Daoy (cell line): ENCODE measurements around the gene ADAM23. TPM values are rescaled to one million over a fixed set of nuclear protein-coding genes. Genes with fewer than 3 reads are reported as not detected.

Experiments
- DNase-seq: peaks from one replicate; pipeline ENCODE4 v3.0.0-alpha.2; 2015; ENCODE audit warnings: low read depth
- total RNA-seq: library from RNA; depleted of rRNA; stranded (reverse); fragments of >200 nt; shearing (Covaris generic); gene quantifications from 2 replicates; pipeline ENCODE4 v1.2.3, GENCODE V29; 2014

Gene ADAM23
- total RNA-seq, 1 experiment from 2014 or later = 2.5 TPM

DNA sequence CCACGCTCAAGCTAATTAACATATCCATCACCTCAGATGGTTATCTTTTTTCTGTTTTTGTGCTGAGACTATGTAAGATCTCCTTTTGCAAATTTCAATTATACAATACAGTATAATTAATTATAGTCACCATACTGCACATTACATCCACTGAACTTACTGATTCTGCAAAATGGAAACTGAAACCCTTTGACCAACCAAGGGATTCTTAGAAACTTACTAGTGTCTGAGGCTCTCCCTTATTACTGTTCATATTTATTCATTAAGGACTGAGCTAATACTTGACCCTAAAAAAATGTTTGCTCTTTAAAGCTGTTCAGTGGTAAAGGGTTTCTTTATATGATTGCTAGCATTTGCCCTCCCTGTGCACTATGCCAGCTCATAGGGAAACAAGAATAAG lies 50.7 kb downstream of the ADAM23 start:
- no peak for DNase-seq

DNA sequence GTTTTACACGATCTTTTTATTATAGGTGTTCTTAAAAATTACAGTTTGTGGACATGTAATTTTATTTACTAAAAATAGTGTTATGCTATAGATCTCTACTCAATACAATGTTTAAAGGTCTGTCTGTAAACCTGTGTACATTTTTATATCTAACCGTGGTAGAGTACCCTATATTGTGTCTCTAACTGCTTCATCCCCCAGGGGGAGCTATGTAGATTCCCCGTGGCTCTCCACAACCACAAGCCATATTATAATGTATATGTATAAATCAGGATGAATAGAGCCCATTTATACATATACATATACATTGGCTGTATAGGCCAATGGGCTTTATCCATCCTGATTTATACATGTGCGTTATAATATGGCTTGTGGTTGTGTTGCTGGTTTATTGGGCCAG lies 59.4 kb downstream of the ADAM23 start:
- no peak for DNase-seq

DNA sequence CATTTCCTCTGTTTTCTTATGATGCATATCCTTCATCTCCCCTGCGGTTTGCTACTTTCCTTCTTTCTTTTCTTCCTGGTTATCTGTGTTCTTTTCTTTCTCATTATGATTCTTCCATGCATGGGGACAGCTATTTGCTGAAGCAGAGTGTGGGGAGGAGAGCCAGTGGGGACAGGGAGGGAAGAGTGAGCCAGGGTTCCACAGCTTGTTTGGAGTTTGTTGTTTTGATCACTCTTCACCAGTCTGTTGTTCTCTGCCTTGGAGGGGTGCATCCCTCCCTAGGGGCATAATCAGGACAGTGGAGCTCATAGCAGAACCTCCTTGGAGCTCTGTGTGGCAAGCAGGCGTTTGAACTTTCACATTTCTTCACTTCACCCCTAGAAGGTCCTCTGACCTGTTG lies 68.0 kb downstream of the ADAM23 start:
- DNase-seq = no peak

DNA sequence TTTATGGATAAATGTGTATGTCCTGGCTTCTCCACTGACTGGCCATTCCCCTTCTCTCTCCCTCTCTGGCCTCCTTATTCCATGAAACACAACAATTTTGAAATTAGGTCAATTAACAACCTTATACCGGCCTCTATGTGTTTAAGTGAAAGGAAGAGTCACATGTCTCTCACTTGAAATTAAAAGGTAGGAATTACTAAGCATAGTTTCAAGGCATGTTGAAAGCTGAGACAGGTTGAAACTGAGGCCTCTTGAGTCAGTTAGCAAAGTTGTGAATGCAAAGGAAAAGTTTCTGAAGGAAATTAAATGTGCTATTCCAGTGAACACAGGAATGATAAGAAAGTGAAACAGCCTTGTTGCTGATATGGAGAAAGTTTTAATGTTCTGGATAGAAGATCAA lies 69.7 kb downstream of the ADAM23 start:
- no peak for DNase-seq

DNA sequence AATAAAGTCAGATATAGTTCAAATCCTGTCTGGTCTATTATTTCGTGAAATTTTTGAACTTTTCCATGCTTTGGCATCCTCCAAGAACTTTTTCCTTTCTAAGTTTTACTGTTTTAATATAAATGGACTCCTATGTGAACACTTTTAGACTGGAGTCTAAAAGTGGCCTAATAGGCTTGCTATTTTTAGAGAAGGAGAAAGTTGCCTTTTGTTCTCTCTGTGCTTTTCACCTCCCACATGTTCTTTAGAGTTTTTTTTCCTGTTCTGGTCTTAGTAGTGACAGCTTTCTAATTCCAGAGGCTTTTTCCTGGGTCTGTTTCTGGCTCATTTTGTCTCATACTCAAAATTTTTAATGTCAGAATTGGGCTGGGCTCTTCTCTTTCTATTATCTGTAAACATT lies 72.2 kb downstream of the ADAM23 start:
- no peak for DNase-seq

GRCh38 chr2:206518997-206519396 lies 75.7 kb downstream of the ADAM23 start:
- DNase-seq = no peak

- no peak for DNase-seq
Observed at GRCh38 chr2:206520450-206520849, 77.1 kb downstream of the ADAM23 start.

GRCh38 chr2:206521115-206521514 lies 77.8 kb downstream of the ADAM23 start:
- no peak for DNase-seq

GRCh38 chr2:206521612-206522011 lies 78.3 kb downstream of the ADAM23 start:
- DNase-seq = no peak

DNA sequence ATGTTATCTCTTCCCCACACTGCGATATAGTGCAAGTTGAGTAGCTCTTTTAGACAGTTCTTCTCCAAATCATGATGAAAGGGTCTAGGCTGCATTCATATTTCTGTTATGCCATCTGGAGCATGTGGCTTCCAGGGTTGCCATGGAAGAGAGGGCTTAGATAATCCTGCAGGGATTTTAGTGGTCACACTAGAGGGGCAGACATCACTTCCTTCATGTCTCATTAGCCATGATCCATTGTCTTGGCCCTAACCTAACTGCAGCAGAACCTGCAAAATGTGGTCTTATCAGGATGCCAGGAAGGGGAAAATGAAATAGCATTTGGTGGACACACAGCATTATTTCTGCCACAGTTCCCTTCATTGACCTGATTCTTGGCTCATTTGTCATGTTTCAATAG lies 83.1 kb downstream of the ADAM23 start:
- DNase-seq = no peak

DNA sequence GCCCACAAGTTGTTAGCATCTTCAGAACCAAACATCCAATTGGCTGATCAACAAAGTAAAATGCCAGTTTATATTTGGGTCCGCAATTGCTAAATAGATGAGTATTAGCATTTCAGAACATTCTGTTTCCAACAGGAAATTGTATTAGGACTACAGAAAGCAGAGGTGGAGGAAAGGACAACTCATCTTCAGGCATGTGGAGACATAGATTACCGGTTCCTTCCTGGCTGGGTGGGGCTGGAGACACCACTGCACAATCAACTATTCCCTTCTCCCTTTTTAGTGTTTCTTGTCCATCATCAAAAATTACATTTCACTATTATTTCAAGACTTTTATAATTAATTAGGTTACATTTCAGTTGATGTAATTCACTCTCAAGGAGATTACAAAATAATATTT lies 83.8 kb downstream of the ADAM23 start:
- DNase-seq = no peak

DNA sequence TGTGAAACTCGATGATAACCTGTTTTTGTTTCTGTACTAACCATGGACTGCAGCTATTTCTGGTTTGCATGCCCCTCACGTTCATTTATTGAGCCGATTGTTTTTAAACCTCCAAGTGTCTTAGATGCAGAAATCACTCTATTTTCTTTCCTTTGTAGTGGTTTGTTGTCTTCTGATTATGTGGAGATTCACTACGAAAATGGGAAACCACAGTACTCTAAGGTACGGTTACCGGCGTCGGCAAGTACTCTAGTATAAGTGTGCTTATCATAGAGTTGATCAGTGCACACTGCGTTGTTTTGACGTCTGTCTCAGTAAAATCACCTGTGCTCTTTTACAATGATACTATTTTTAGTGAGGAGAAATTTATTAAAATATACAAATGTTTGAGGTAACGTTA lies 87.4 kb downstream of the ADAM23 start:
- no peak for DNase-seq

DNA sequence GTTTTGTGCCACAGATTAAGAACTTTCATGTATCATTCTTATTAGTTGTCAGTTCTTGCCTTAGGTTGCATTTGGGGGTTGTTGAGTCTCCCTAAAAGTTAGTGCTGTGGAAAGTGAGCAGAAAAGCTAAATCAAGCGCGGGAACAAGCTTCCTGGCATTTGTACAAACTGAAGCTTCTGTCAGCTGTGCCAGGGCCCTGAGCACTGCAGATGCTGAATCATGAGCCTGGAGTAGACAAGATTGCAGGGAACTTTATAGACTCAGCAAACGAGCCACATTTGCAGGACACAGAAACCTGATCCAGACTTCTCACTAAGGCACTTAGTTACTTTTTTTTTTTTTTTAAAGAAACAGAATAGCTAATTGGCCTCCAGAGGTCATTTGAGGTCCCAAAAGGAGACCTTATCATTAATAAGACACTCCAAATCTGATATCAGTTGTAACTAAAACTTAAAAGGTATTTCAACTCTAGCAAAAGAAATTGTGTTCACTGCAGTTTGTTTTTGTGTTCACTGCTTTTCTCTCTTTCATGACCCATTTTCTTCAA lies 88.7 kb downstream of the ADAM23 start:
- DNase-seq = peak; percentile 10

DNA sequence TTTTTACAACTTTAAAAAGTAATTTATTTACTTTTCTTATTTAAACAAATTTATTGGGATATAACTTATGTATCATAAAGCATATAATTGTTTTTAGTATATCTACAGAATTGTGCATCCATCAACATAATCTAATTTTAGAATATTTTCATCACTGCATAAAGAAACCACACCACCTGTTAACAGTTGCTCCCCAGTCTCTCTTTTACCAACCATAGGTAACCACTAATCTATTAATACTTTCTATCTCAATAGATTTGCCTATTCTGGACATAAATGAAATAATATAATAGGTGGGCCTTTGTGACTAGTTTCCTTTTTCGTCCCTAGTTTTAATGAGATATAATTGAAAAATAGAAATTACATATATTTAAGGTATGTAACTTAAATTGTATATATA lies 90.6 kb downstream of the ADAM23 start:
- DNase-seq = no peak

DNA sequence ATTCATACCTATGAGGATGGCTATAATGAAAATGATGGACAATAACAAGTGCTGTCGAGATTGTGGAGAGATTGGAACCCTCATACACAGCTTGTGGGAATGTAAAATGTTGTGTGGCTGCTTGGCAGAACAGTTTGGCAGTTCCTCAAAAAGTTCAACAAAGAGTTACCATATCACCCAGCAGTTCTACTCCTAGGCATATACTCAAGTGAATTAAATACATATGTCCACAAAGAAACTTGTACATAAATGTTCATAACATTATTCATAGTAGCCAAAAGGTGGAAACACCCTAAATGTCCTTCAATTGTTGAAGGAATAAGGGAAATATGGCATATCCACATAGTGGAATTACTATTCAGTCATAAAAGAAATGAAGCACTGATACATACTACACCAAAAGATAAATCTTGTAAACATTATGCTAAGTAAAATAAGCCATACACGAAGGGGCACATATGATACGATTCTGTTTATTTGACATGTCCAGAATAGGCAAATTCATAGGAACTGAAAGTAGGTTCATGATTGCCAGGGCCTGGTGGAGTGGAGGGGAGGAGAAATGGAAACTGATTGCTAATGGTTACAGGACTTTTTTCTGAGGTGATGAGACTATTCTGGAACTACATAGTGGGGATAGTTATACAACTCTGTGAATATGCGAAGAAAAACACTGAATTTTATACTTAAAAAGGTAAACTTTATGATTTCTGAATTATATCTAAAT lies 92.1 kb downstream of the ADAM23 start:
- DNase-seq = no peak

DNA sequence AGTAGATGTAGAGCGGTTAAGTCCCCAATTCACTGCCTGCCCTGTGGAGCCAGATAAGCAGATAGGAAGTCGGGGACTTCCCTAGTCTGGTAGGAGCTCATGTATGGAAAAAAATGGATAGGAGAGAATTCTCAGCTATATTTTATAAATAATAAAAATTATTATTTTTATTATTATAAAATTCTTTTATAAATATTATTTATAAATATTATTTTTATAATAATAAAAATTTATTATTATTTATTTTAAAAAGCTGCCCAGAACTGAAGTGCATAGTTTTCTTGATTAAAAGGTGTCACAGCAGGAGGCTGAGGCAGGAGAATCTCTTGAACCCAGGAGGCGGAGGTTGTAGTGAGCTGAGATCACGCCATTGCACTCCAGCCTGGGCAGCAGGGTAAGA lies 97.4 kb downstream of the ADAM23 start:
- DNase-seq = no peak

DNA sequence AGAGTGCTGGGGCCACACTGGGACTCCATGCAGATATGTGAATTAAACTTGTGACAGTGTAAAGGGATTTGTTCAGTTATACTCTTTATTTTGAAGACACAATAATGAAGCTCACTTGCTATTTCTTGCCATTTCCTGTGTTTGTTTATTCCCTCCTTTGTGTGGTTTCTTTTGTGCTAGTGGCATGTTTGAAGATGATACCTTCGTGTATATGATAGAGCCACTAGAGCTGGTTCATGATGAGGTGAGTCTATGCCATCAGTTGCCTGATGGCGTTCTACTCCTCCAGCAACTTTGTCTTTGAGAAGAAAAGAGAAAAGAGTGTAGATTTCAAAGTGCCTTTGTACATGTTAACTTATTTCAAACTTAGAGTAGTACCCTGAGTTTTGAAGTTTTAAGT lies 99.7 kb downstream of the ADAM23 start:
- no peak for DNase-seq

DNA sequence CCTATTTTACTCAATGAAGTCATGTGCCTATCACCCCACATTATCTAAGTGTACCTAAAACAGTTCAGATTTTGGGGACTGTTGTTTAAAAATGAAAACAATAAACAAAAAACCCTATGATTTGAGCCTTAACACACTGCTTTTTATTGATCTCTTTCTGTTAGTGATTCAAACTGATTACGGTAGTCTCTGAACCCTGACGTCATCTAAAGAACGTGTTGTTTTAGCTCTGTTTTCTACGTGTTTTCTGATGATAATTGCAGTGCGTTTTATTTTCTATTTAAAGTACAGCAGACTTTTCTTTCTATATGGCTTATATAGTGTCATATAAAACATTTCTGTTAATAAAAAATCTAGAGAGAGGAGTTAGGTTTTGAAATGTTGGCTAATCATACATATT lies 105.1 kb downstream of the ADAM23 start:
- no peak for DNase-seq

GRCh38 chr2:206555721-206556120 lies 112.4 kb downstream of the ADAM23 start:
- no peak for DNase-seq

- peak; percentile 24 for DNase-seq
Observed at GRCh38 chr2:206556357-206556949, 113.1 kb downstream of the ADAM23 start.

GRCh38 chr2:206557321-206557720 lies 114.0 kb downstream of the ADAM23 start:
- DNase-seq = no peak

DNA sequence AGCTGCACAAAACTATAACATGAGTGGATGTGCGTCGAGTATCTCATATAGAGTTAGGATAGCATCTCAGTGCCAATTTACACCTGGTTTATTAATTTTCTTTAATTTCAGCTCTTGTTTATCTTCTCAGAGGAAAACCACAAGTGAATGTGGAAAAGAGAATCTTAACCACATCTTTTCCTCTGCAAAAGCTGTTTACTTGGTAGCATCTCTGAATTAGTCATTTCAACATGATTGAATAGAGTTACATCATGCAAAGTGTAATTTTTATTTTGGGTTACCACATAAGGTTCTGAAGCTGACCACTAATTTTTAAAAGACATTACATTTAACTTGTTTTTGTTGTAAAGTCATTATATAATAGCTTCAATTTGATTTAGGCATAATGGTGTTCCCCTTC lies 115.2 kb downstream of the ADAM23 start:
- DNase-seq = no peak

GRCh38 chr2:206561962-206562361 lies 118.6 kb downstream of the ADAM23 start:
- DNase-seq = no peak

DNA sequence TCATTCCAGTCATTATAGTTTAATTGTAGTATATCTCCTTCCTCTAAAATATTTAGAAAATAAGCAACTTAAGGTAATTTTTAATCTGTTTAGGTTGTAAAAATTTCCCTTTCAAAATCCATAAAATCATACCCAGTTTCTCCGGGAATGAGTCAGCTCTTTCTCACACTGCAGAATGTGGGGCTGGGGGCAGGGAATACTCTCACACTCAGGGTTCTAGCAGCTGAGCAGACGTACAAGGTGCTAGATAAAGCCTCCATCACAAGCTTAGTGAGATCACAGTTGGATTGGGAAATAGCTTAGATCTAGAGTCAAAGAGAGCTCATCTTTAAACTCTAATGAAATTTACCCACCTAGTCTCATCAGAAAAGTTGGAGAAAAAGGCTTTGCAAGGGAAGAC lies 119.0 kb downstream of the ADAM23 start:
- DNase-seq = peak; percentile 2
